Activated CD4-positive, alpha-beta T cell treated with anti-CD3 and anti-CD28 coated beads, Interleukin-2, amount 10 ng/mL, durations not matched to agents 7 days and 5 days (primary cell): Measurements from ENCODE around the gene ADGRL3. TPM values are rescaled to one million over a fixed set of nuclear protein-coding genes. Genes with fewer than 3 reads are reported as not detected.
"Not testable (repeated sequence)": the region's sequence is repeated elsewhere in the genome, so short reads cannot be mapped to it uniquely, and the experiment has no call there.

Experiments used
- CTCF ChIA-PET: fragments of 350-600 bp; sonication (Branson Sonifier 250); formaldehyde crosslinking; loops from one replicate; lab custom pipeline; 2021; ENCODE audit warnings: antibody characterized with exemption; lab: Charles Lee
- POLR2A ChIA-PET: fragments of 350-600 bp; sonication (Branson Sonifier 250); formaldehyde crosslinking; loops from one replicate; lab custom pipeline; 2021; ENCODE audit warnings: antibody characterized with exemption; lab: Charles Lee
- DNase-seq: peaks from one replicate; pipeline ENCODE4 v3.0.0-alpha.2; 2020
- H3K27ac Mint-ChIP-seq: one replicate; pipeline ENCODE4 v1.8.0; 2021; ENCODE audit warnings: mild to moderate bottlenecking, moderate library complexity, mixed read lengths
- H3K27me3 Mint-ChIP-seq: one replicate; pipeline ENCODE4 v1.8.0; 2021; ENCODE audit warnings: mixed read lengths
- H3K36me3 Mint-ChIP-seq: one replicate; pipeline ENCODE4 v1.8.0; 2021; ENCODE audit warnings: low read depth, mixed read lengths
- H3K4me1 Mint-ChIP-seq: one replicate; pipeline ENCODE4 v1.8.0; 2021; ENCODE audit warnings: mixed read lengths
- H3K4me3 Mint-ChIP-seq: one replicate; pipeline ENCODE4 v1.8.0; 2021; ENCODE audit warnings: mild to moderate bottlenecking, moderate library complexity, mixed read lengths
- H3K9me3 Mint-ChIP-seq: one replicate; pipeline ENCODE4 v1.8.0; 2021; ENCODE audit warnings: mixed read lengths
- total RNA-seq, 2 experiments: library from RNA; stranded (reverse); gene quantifications; one replicate each; pipeline ENCODE4 v1.2.3, GENCODE V29; 2021

Gene ADGRL3
- total RNA-seq, 2 experiments from 2014 or later, result not detected

DNA sequence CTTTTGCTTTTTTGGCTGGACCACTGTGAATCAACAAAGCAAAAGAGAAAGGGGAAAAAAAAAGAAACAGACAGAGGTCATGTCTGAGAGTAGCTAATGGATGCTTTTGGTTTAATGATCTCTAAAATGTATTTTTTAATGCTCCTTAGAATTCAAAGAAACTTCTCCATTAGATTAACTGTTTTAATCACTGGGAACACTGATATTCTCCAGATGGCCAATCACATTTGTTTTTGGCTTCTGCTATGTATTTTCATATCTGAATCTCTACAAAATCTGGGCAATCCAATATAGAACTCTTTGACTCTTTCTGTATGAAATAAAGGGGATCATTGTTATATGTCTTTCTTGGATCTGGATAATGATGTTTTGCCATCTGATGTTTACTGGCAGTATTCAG is 278.2 kb downstream of the ADGRL3 start:
- ChIA-PET POLR2A (no interaction called here), CTCF (interaction anchor here (0.6 kb wide), 1 partner anchor 153 kb away, joined by 3 read pairs; no protein-coding TSS in a partner anchor)
- Mint-ChIP-seq H3K36me3 (no peaks in the 10 kb centered on the region), H3K27me3 (no peaks in the 10 kb centered on the region), H3K27ac (no peak overlapping the region), H3K4me3 (no peak overlapping the region), H3K4me1 (no peaks in the 10 kb centered on the region), H3K9me3 (peaks cover 2% of the 10 kb centered on the region)
- DNase-seq, result no peak

GRCh38 chr4:61485056-61485455 is 284.9 kb downstream of the ADGRL3 start:
- CTCF ChIA-PET, result no interaction called here
- Mint-ChIP-seq H3K4me1 (no peaks in the 10 kb centered on the region), H3K27ac (no peak overlapping the region), H3K9me3 (peaks cover 3% of the 10 kb centered on the region), H3K4me3 (no peak overlapping the region), H3K36me3 (no peaks in the 10 kb centered on the region), H3K27me3 (no peaks in the 10 kb centered on the region)
- no peak for DNase-seq
- POLR2A ChIA-PET, result no interaction called here

DNA sequence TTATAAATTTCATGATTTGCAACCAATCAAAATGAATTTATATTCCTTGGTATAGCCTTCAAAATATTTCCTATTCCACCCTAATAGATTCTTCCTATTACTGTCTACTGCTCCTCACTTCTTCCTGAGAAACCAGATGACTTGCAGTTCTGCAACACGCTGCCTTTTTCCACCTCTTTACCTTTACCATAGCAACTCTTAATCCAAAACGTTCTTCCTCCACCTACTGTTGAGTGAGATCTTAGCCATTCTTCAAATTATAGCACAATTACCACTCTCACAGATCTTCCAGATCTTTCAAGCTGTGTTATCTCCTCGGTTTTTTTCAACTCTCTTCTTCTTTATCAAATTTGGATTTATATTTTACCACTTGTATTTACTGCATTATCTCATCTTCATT is 289.8 kb downstream of the ADGRL3 start:
- no peak for DNase-seq
- H3K4me1 Mint-ChIP-seq, result no peaks in the 10 kb centered on the region
- H3K36me3 Mint-ChIP-seq, result no peaks in the 10 kb centered on the region
- POLR2A ChIA-PET, result no interaction called here
- no peak overlapping the region for H3K4me3 Mint-ChIP-seq
- H3K9me3 Mint-ChIP-seq, result peaks cover 2% of the 10 kb centered on the region
- H3K27me3 Mint-ChIP-seq, result no peaks in the 10 kb centered on the region
- CTCF ChIA-PET, result no interaction called here
- no peak overlapping the region for H3K27ac Mint-ChIP-seq

DNA sequence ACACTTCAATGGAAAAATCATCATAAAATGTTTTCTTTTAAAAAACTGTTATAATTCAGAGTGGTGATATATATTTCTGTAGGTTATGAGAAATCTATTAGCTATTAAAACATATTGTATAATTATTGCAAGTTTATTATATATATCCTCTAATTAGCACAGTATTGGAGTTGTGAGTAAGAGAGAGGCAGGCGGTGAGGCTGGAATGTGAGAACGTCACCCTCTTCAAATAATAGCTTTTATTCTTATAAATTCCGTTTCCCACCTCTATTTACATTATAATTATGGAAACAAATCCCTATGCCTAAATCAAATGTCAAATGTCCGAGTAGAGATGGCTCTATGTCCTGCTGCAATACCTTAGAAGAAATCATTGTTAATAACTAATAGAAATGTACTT is 292.9 kb downstream of the ADGRL3 start:
- no peak overlapping the region for H3K4me3 Mint-ChIP-seq
- no peak overlapping the region for H3K27ac Mint-ChIP-seq
- ChIA-PET CTCF (no interaction called here), POLR2A (no interaction called here)
- no peak for DNase-seq
- no peaks in the 10 kb centered on the region for H3K36me3 Mint-ChIP-seq
- H3K9me3 Mint-ChIP-seq, result peaks cover 2% of the 10 kb centered on the region
- H3K27me3 Mint-ChIP-seq, result no peaks in the 10 kb centered on the region
- H3K4me1 Mint-ChIP-seq, result no peaks in the 10 kb centered on the region

- Mint-ChIP-seq H3K9me3 (peaks cover 2% of the 10 kb centered on the region), H3K27me3 (no peaks in the 10 kb centered on the region), H3K27ac (no peak overlapping the region), H3K36me3 (no peaks in the 10 kb centered on the region), H3K4me1 (no peaks in the 10 kb centered on the region), H3K4me3 (no peak overlapping the region)
- ChIA-PET POLR2A (no interaction called here), CTCF (no interaction called here)
- no peak for DNase-seq
Observed at GRCh38 chr4:61493470-61493869, 293.3 kb downstream of the ADGRL3 start.

DNA sequence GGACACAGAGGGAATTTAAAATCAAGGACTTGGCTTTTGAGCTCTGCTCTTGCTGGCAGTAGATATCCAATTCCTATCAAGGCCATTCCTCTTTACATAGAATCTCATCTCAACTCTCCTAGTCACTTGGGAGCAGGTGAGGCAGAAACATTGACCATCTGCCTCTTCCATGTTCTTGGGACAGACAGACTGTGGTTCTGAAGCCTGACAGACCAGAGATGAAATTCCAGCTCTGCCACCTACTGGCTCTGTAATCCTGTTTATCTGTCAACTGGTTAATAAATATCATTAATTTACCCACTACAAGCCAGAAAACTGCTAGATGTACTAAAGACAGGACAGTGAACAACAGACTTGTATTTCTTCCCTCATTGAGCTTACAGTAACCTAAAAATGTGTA is 300.8 kb downstream of the ADGRL3 start:
- Mint-ChIP-seq H3K4me3 (no peak overlapping the region), H3K36me3 (no peaks in the 10 kb centered on the region), H3K27ac (no peak overlapping the region), H3K9me3 (no peaks in the 10 kb centered on the region), H3K4me1 (no peaks in the 10 kb centered on the region), H3K27me3 (no peaks in the 10 kb centered on the region)
- ChIA-PET POLR2A (no interaction called here), CTCF (no interaction called here)
- DNase-seq, result no peak

GRCh38 chr4:61501812-61502211 is 301.7 kb downstream of the ADGRL3 start:
- no peak overlapping the region for H3K27ac Mint-ChIP-seq
- no peaks in the 10 kb centered on the region for H3K9me3 Mint-ChIP-seq
- no peak overlapping the region for H3K4me3 Mint-ChIP-seq
- POLR2A ChIA-PET, result no interaction called here
- no peaks in the 10 kb centered on the region for H3K36me3 Mint-ChIP-seq
- no peaks in the 10 kb centered on the region for H3K4me1 Mint-ChIP-seq
- H3K27me3 Mint-ChIP-seq, result no peaks in the 10 kb centered on the region
- DNase-seq, result no peak
- CTCF ChIA-PET, result no interaction called here

- no peak overlapping the region for H3K27ac Mint-ChIP-seq
- no peaks in the 10 kb centered on the region for H3K4me1 Mint-ChIP-seq
- H3K4me3 Mint-ChIP-seq, result no peak overlapping the region
- ChIA-PET CTCF (no interaction called here), POLR2A (no interaction called here)
- peaks cover 3% of the 10 kb centered on the region for H3K9me3 Mint-ChIP-seq
- H3K36me3 Mint-ChIP-seq, result no peaks in the 10 kb centered on the region
- no peak for DNase-seq
- H3K27me3 Mint-ChIP-seq, result no peaks in the 10 kb centered on the region
Observed at GRCh38 chr4:61505773-61506685, 305.9 kb downstream of the ADGRL3 start.

DNA sequence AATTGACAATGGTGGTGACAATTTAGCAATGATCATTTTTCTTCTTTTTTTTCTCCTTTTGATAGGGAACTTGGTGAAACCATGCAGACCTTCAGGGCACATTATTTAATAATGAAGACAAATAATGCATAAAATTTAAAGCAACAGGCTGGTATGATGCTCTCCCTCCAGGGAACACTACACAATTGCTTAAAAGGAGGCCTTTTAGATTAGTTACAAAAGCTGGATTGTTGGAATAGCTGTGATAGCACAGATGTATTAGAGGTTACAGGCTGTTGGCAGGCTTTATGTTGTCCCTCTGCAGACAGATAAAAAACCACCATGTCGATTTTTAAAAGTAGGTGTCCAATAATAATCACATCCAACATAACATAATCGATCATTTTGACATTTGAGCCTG is 307.0 kb downstream of the ADGRL3 start:
- no peaks in the 10 kb centered on the region for H3K36me3 Mint-ChIP-seq
- peaks cover 3% of the 10 kb centered on the region for H3K9me3 Mint-ChIP-seq
- H3K4me1 Mint-ChIP-seq, result no peaks in the 10 kb centered on the region
- POLR2A ChIA-PET, result no interaction called here
- H3K4me3 Mint-ChIP-seq, result no peak overlapping the region
- no peak overlapping the region for H3K27ac Mint-ChIP-seq
- no peak for DNase-seq
- CTCF ChIA-PET, result no interaction called here
- H3K27me3 Mint-ChIP-seq, result no peaks in the 10 kb centered on the region

DNA sequence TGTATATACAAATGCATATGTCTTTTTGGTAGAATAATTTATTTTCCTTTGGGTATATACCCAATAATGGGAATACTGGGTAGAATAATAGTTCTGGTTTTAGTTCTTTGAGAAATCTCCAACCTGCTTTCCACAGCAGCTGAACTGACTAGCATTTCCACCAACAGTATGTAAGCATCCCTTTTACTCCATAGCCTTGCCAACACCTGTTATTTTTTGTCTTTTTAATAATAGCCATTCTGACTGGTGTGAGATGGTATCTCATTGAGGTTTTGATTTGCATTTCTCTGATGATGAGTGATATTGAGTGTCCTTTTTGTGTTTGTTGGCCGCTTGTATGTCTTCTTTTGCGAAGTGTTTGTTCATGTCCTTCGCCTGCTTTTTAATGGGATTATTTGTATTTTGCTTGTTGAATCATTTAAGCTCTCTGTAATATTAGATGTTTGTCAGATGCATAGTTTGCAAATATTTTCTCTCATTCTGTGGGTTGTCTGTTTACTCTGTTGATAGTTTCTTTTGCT is 309.7 kb downstream of the ADGRL3 start:
- DNase-seq, H3K27ac Mint-ChIP-seq, H3K36me3 Mint-ChIP-seq, H3K27me3 Mint-ChIP-seq, POLR2A ChIA-PET, H3K4me1 Mint-ChIP-seq, H3K4me3 Mint-ChIP-seq, H3K9me3 Mint-ChIP-seq, CTCF ChIA-PET: not testable (repeated sequence)

- ChIA-PET CTCF (no interaction called here), POLR2A (no interaction called here)
- Mint-ChIP-seq H3K4me1 (no peaks in the 10 kb centered on the region), H3K9me3 (peaks cover 3% of the 10 kb centered on the region), H3K4me3 (no peak overlapping the region), H3K36me3 (no peaks in the 10 kb centered on the region), H3K27me3 (no peaks in the 10 kb centered on the region), H3K27ac (no peak overlapping the region)
- no peak for DNase-seq
Observed at GRCh38 chr4:61511716-61512488, 311.8 kb downstream of the ADGRL3 start.

- DNase-seq, result no peak
- ChIA-PET POLR2A (no interaction called here), CTCF (no interaction called here)
- Mint-ChIP-seq H3K36me3 (no peaks in the 10 kb centered on the region), H3K9me3 (peaks cover 1% of the 10 kb centered on the region), H3K4me1 (no peaks in the 10 kb centered on the region), H3K27ac (no peak overlapping the region), H3K27me3 (no peaks in the 10 kb centered on the region), H3K4me3 (no peak overlapping the region)
Observed at GRCh38 chr4:61514991-61515390, 314.9 kb downstream of the ADGRL3 start.

DNA sequence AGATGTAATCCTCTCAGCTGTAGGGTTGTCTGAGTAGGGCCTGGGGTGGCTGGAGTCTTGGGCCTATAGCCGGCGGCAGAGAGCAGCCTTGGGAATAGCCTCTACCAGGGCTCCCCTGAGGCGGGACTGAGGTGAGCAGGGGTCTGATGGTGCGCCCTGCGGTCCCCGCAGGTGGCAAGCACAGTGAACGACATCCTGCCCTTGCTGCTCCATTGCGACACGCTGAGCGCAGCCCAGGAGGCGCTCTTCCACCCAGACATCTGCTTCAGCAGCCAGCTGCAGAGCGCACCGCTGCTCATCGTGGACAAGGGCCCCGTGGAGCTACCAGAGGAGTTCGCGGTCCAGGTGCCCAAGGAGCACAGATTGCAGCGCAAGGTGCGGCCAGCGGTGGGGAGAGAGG is 317.0 kb downstream of the ADGRL3 start:
- Mint-ChIP-seq H3K27ac (no peak overlapping the region), H3K36me3 (no peaks in the 10 kb centered on the region), H3K9me3 (no peaks in the 10 kb centered on the region), H3K4me3 (no peak overlapping the region), H3K27me3 (no peaks in the 10 kb centered on the region), H3K4me1 (no peaks in the 10 kb centered on the region)
- ChIA-PET POLR2A (no interaction called here), CTCF (no interaction called here)
- DNase-seq, result no peak
